Left lung (tissue), 10 donors: ENCODE results near the gene SMIM10. TPM values are rescaled to one million over a fixed set of nuclear protein-coding genes. Genes with fewer than 3 reads are reported as not detected.
"Not testable (repeated sequence)": the region's sequence is repeated elsewhere in the genome, so short reads cannot be mapped to it uniquely, and the experiment has no call there.

Source experiments
- ATAC-seq: fragments of 200-7000 bp; cut with Tn5 transposase; one replicate; pipeline ENCODE4 v1.9.1; 2020; ENCODE audit warnings: moderate library complexity
- DNase-seq, 4 donors: peaks; one replicate each; pipeline ENCODE4 v3.0.0-alpha.2; 2013 to 2020
- H3K27ac ChIP-seq, 2 donors: fragments of 200-600 bp; sonication (generic) in 1 of 2; one replicate each; pipeline versions ENCODE4 v1.5.0 to v1.8.0; 2020 to 2021
- H3K27me3 ChIP-seq, 2 donors: fragments of 200-600 bp; sonication (generic) in 1 of 2; one replicate each; pipeline versions ENCODE4 v1.5.0 to v1.8.0; 2020 to 2021
- H3K36me3 ChIP-seq, 2 donors: fragments of 200-600 bp; sonication (generic) in 1 of 2; one replicate each; pipeline versions ENCODE4 v1.5.0 to v1.8.0; 2020 to 2021
- H3K4me1 ChIP-seq, 2 donors: fragments of 200-600 bp; one replicate each; pipeline ENCODE4 v1.8.0; 2021
- H3K4me3 ChIP-seq, 2 donors: fragments of 200-600 bp; sonication (generic) in 1 of 2; one replicate each; pipeline versions ENCODE4 v1.5.0 to v1.8.0; 2020 to 2021; ENCODE audit warnings: mild to moderate bottlenecking in 1 of 2
- H3K9me3 ChIP-seq, 2 donors: fragments of 200-600 bp; sonication (generic) in 1 of 2; one replicate each; pipeline versions ENCODE4 v1.5.0 to v1.8.0; 2020 to 2021
- CTCF ChIP-seq, 2 donors: fragments of 200-600 bp; sonication (generic) in 1 of 2; IDR thresholded peaks; one replicate each; pipeline versions ENCODE4 v1.5.0 to v1.8.0; 2021; ENCODE audit warnings: antibody characterized with exemption in 2 of 2
- intact Hi-C, 2 donors: fragments of 100-400 bp; cut with DNase I; formaldehyde crosslinking; loops; one replicate each; pipeline versions ENCODE4 v1.11.2 to v1.14.2; 2022
- polyA plus RNA-seq, 6 donors: library from polyadenylated mRNA; unstranded; fragments of 120-200 nt; gene quantifications; one replicate each; pipeline ENCODE4 v1.2.1, GENCODE V29; 2013; ENCODE audit not compliant: insufficient read length in 6 of 6
- total RNA-seq, 2 donors: library from RNA; stranded (reverse); fragmentation: NEBNext Ultra II Directional; extraction: Animal tissue kit (Norgen Biotek cat#: 25700); gene quantifications; one replicate each; pipeline ENCODE4 v1.2.1, GENCODE V29; 2021
- donor health status: DM: no; HTN: yes; CAD: no.
- donor health status: DM: no; HTN: no; CAD: no.

SMIM10 gene
- total and polyA plus RNA-seq, 8 donors = 3.0 to 8.2 (median 6.8) TPM

DNA sequence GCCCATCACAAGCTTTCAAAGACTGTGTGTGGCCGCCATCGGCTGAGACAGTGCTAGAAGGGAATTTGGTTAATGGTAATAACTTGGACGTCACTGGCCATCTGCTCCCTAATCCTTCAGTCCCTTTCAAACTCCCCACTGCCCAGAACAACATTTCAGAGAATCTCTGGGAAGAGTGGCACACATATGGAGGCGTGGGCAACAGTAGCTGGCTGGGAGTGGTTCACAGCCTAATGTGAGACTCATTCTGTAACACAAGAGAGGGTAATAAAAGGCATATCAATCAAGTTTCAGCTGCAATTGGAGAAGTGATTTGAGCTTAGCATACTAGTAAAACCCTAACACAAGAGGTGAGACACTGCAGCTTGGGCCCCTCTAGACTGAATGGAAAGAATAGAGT lies 15.4 kb downstream of the SMIM10 start:
- H3K4me3 ChIP-seq = no peak overlapping the region
- TF ChIP-seq CTCF (IDR thresholded peaks at IDR 0.05) = no peak
- no peak for DNase-seq
- no peaks in the 10 kb centered on the region for H3K36me3 ChIP-seq
- no peaks in the 10 kb centered on the region for H3K27me3 ChIP-seq
- no peak overlapping the region for H3K27ac ChIP-seq
- H3K9me3 ChIP-seq = no peaks in the 10 kb centered on the region
- intact Hi-C loops = no loop called here
- ATAC-seq = no peak
- H3K4me1 ChIP-seq = no peaks in the 10 kb centered on the region

GRCh38 chrX:135009057-135009610 lies 18.3 kb downstream of the SMIM10 start:
- TF ChIP-seq CTCF (IDR thresholded peaks at IDR 0.05) = no peak
- Histone ChIP-seq H3K4me1 (no peaks in the 10 kb centered on the region), H3K27me3 (no peaks in the 10 kb centered on the region), H3K36me3 (no peaks in the 10 kb centered on the region), H3K4me3 (no peak overlapping the region), H3K27ac (no peak overlapping the region), H3K9me3 (no peaks in the 10 kb centered on the region)
- no peak for ATAC-seq
- intact Hi-C loops = no loop called here
- DNase-seq = no peak

DNA sequence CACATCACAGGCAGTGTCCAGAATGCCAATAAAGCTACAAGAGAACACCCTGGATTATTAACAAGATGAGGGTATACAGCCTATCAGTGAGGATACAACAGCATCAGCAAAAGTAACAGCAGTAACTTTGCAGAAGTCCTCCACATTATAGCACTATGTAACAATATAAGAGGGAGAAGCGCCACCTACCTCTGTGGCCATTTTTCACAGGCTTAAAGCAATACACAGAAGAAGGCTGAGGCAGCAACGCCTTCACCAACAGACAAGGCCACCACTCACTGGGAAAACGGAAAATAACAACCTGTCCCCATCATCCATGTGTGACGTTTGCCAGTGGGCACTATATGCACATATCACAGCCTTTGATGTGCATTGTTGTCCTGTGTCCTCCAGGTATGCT lies 19.0 kb downstream of the SMIM10 start:
- Histone ChIP-seq H3K4me3 (no peak overlapping the region), H3K9me3 (no peaks in the 10 kb centered on the region), H3K4me1 (no peaks in the 10 kb centered on the region), H3K27ac (no peak overlapping the region), H3K36me3 (no peaks in the 10 kb centered on the region), H3K27me3 (no peaks in the 10 kb centered on the region)
- intact Hi-C loops = no loop called here
- TF ChIP-seq CTCF (IDR thresholded peaks at IDR 0.05) = no peak
- ATAC-seq (no peak), DNase-seq (no peak)

DNA sequence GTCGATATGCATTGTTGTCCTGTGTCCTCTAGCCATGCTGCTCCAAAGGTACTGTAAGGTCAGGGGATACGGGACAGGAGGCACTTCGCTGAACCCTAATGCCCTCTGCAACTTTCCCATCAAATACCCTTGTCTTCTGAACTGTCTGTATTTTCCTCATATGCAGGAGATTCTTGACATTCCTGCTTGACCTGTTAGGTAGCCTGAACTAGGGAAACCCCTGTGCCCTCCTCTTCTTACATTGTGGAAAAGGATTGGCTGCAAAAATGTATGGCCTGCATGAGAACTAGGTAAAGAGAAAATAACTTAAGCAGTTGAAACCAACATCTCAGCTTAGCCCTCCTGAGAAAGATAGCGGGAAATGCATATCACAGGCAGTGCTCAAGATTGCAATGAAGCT lies 20.1 kb downstream of the SMIM10 start:
- H3K4me1 ChIP-seq = no peaks in the 10 kb centered on the region
- intact Hi-C loops = no loop called here
- DNase-seq = no peak
- H3K4me3 ChIP-seq = no peak overlapping the region
- no peaks in the 10 kb centered on the region for H3K9me3 ChIP-seq
- H3K36me3 ChIP-seq = no peaks in the 10 kb centered on the region
- no peaks in the 10 kb centered on the region for H3K27me3 ChIP-seq
- no peak overlapping the region for H3K27ac ChIP-seq
- no peak for ATAC-seq
- TF ChIP-seq CTCF (IDR thresholded peaks at IDR 0.05) = no peak

GRCh38 chrX:135015523-135016245 lies 24.9 kb downstream of the SMIM10 start:
- no peak for TF ChIP-seq CTCF (IDR thresholded peaks at IDR 0.05)
- intact Hi-C loops = no loop called here
- H3K27ac ChIP-seq = no peak overlapping the region
- H3K36me3 ChIP-seq = no peaks in the 10 kb centered on the region
- no peaks in the 10 kb centered on the region for H3K9me3 ChIP-seq
- DNase-seq (no peak), ATAC-seq (no peak)
- no peaks in the 10 kb centered on the region for H3K4me1 ChIP-seq
- no peak overlapping the region for H3K4me3 ChIP-seq
- no peaks in the 10 kb centered on the region for H3K27me3 ChIP-seq

GRCh38 chrX:135019890-135020289 lies 29.1 kb downstream of the SMIM10 start:
- H3K27me3 ChIP-seq, H3K9me3 ChIP-seq, intact Hi-C loops, H3K4me3 ChIP-seq, H3K27ac ChIP-seq, ATAC-seq, DNase-seq, H3K4me1 ChIP-seq, H3K36me3 ChIP-seq: not testable (repeated sequence)

DNA sequence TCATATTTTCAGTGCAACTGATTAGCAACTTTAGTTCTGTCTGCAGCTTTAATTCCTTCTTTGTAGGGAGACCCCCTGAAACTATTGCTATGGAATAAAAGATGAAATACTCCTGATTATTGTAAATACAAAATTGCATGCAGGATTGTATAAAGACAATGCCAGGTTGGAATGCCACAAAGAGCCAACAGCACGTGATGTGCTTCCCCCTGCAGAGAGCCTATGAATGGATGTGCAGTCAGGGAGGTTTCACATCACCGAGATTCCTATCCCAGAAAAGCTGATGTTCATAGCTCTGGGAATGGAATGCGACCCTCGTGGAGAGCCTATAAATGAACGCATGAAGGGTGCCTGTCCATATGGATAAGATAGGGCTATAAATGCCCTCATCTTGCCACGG lies 33.0 kb downstream of the SMIM10 start:
- ATAC-seq, H3K4me1 ChIP-seq, H3K27ac ChIP-seq, H3K27me3 ChIP-seq, intact Hi-C loops, H3K9me3 ChIP-seq, DNase-seq, H3K36me3 ChIP-seq, H3K4me3 ChIP-seq: not testable (repeated sequence)
